Measurements from ENCODE around the gene TPRN.

TPRN gene

GRCh38 chr9:137235424-137236237, 35.1 kb upstream of the TPRN start:
- no peak for DNase-seq

- DNase-seq: no peak
Measured at GRCh38 chr9:137234758-137235423, 34.4 kb upstream of the TPRN start.

GRCh38 chr9:137234055-137234697, 33.6 kb upstream of the TPRN start:
- no peak for DNase-seq

- no peak for DNase-seq
Measured at GRCh38 chr9:137233143-137233980, 32.8 kb upstream of the TPRN start.

GRCh38 chr9:137232510-137232909, 32.0 kb upstream of the TPRN start:
- DNase-seq: no peak

GRCh38 chr9:137232101-137232500, 31.6 kb upstream of the TPRN start:
- DNase-seq: no peak

- DNase-seq: no peak
Measured at GRCh38 chr9:137231372-137232039, 31.0 kb upstream of the TPRN start.

GRCh38 chr9:137230705-137231371, 30.3 kb upstream of the TPRN start, which contains the start of gene SLC34A3:
Gene SLC34A3 (plus strand): TSS chr9:137230901. CDS start chr9:137231703, 802 bp downstream.
- DNase-seq: no peak

- DNase-seq: no peak
Measured at GRCh38 chr9:137229903-137230704, 29.6 kb upstream of the TPRN start.

- no peak for DNase-seq
Measured at GRCh38 chr9:137228968-137229896, 28.7 kb upstream of the TPRN start.

- no peak for DNase-seq
Measured at GRCh38 chr9:137228506-137228967, 28.0 kb upstream of the TPRN start.

GRCh38 chr9:137227853-137228505, 27.4 kb upstream of the TPRN start:
- no peak for DNase-seq

- DNase-seq: peak; percentile 80
Measured at GRCh38 chr9:137227054-137227852, 26.7 kb upstream of the TPRN start, which contains the start of gene RNF224. Gene RNF224 (plus strand): TSS chr9:137227502. CDS start chr9:137228336, 834 bp downstream.

GRCh38 chr9:137226338-137227053, 26.0 kb upstream of the TPRN start:
- DNase-seq: no peak

GRCh38 chr9:137225699-137226331, 25.3 kb upstream of the TPRN start:
- no peak for DNase-seq

GRCh38 chr9:137224830-137225694, 24.5 kb upstream of the TPRN start, which contains the start of gene CYSRT1:
Gene CYSRT1 (plus strand): TSS chr9:137225174. CDS start chr9:137225622, 448 bp downstream.
- DNase-seq: no peak

Measured in CD4-positive, alpha-beta T cell treated with Interleukin-15 for 1 hour (primary cell).